ENCODE data around the gene DNAJC19. TPM values are rescaled to one million over a fixed set of nuclear protein-coding genes. Genes with fewer than 3 reads are reported as not detected.

DNAJC19 gene
- total and polyA plus RNA-seq, 8 donors: 6.1 to 51.3 (median 42.3) TPM

DNA sequence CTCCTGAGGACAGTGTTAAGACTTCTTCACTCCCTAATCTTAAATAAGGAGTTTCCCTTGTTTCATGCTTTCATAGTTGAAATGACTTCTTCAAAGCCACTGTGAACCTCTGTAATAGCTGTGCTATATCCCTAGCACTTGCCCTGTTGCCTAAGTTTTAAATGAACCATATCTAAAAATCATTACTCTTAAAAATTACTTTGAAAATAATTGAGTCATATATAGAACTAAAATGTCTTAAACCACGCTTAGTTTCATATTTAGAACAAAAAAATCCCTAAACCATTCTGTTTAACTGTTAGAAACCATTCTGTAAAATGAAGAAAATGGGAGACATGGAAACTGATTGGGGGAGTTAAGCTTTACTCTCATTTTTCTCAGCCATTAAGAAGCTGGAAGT lies 29.8 kb downstream of the DNAJC19 start:
- WGBS, 5 donors: 85 to 98% (median 87%) methylated on average over 1 of the region's 1 CpG
- intact Hi-C loops (cut with DNase I; ENCODE audit: low total_unique reads): no loop called here
- H3K36me3 ChIP-seq: peaks cover 24 to 100% (median 97%) of the 10 kb centered on the region in 4 donors
- no peak overlapping the region for H3K27ac ChIP-seq
- H3K4me3 ChIP-seq: no peak overlapping the region
- no peak for DNase-seq
- no peaks in the 10 kb centered on the region for H3K27me3 ChIP-seq
- no peaks in the 10 kb centered on the region for H3K9me3 ChIP-seq
- no peaks in the 10 kb centered on the region for H3K4me1 ChIP-seq
- TF ChIP-seq EP300 (IDR thresholded peaks at IDR 0.05): no peak
- no peak for TF ChIP-seq POLR2A (IDR thresholded peaks at IDR 0.05)
- TF ChIP-seq POLR2AphosphoS5 (IDR thresholded peaks at IDR 0.05): no peak
- TF ChIP-seq, protein P1, sequence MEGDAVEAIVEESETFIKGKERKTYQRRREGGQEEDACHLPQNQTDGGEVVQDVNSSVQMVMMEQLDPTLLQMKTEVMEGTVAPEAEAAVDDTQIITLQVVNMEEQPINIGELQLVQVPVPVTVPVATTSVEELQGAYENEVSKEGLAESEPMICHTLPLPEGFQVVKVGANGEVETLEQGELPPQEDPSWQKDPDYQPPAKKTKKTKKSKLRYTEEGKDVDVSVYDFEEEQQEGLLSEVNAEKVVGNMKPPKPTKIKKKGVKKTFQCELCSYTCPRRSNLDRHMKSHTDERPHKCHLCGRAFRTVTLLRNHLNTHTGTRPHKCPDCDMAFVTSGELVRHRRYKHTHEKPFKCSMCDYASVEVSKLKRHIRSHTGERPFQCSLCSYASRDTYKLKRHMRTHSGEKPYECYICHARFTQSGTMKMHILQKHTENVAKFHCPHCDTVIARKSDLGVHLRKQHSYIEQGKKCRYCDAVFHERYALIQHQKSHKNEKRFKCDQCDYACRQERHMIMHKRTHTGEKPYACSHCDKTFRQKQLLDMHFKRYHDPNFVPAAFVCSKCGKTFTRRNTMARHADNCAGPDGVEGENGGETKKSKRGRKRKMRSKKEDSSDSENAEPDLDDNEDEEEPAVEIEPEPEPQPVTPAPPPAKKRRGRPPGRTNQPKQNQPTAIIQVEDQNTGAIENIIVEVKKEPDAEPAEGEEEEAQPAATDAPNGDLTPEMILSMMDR (IDR thresholded peaks at IDR 0.05): no peak

DNA sequence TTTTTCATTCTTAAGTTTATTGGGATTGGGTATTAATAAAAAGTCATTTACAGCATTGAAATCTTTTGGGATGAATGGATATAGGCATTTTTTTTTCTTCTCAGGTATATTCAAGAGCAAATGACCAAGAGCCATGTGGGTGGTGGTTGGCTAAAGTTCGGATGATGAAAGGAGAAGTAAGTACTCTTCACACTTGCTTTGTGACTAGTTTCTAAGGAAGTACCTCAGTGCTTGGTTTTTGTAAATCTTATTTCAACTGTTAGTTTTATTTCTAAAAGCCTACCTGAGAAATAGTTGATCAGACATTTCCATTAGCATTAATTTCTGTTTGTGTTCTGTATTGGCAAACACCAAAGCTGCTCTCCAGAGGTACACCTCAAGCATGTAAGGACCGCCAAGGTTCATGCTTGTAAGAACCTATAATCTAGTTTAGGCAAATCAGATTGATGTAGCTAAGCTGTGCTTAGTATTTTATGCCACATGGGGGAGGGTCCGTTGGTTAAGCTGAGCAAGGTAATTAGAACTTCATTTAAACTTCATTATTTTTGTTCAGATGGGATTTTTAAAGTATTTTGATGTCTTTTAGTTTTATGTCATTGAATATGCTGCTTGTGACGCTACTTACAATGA lies 41.7 kb downstream of the DNAJC19 start:
- TF ChIP-seq, protein P1 (IDR thresholded peaks at IDR 0.05): no peak
- TF ChIP-seq POLR2A (IDR thresholded peaks at IDR 0.05) (no peak), EP300 (IDR thresholded peaks at IDR 0.05) (no peak), POLR2AphosphoS5 (IDR thresholded peaks at IDR 0.05) (no peak)
- no peaks in the 10 kb centered on the region for H3K9me3 ChIP-seq
- no peak overlapping the region for H3K27ac ChIP-seq
- H3K36me3 ChIP-seq: peaks cover 21 to 86% (median 69%) of the 10 kb centered on the region in 4 donors
- H3K4me3 ChIP-seq: no peak overlapping the region
- intact Hi-C loops (cut with DNase I; ENCODE audit: low total_unique reads): no loop called here
- H3K4me1 ChIP-seq: no peaks in the 10 kb centered on the region
- 79 to 96% (median 92%) methylated on average over 4 of the region's 4 CpGs for WGBS, 5 donors
- DNase-seq: no peak
- no peaks in the 10 kb centered on the region for H3K27me3 ChIP-seq

DNA sequence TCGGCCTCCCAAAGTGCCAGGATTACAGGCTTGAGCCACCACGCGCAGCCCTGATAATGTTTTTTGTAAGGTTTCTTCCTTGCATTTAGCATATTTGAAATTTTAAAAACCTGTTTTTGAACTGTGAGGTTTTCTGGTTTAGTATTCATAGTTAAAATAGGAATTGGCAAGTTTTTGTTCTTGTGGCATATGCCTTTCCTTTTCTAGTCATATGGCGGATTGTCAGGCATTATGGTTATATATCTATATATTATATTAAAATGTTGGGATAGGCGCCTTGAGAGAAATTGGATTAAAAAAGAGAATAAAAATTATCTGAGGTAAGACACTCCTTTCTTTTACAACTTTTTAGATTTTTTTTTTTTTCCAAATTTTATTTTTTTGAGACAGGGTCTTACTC lies 48.7 kb downstream of the DNAJC19 start:
- Histone ChIP-seq H3K36me3 (peaks cover 3 to 51% (median 45%) of the 10 kb centered on the region in 4 donors), H3K9me3 (no peaks in the 10 kb centered on the region), H3K27me3 (no peaks in the 10 kb centered on the region), H3K27ac (no peak overlapping the region), H3K4me1 (no peaks in the 10 kb centered on the region), H3K4me3 (no peak overlapping the region)
- intact Hi-C loops (cut with DNase I; ENCODE audit: low total_unique reads): no loop called here
- DNase-seq: no peak
- no peak for TF ChIP-seq POLR2A (IDR thresholded peaks at IDR 0.05)
- no peak for TF ChIP-seq POLR2AphosphoS5 (IDR thresholded peaks at IDR 0.05)
- no peak for TF ChIP-seq EP300 (IDR thresholded peaks at IDR 0.05)
- TF ChIP-seq, protein P1 (IDR thresholded peaks at IDR 0.05): no peak
- WGBS, 5 donors: 97 to 100% (median 99%) methylated on average over 5 of the region's 5 CpGs

DNA sequence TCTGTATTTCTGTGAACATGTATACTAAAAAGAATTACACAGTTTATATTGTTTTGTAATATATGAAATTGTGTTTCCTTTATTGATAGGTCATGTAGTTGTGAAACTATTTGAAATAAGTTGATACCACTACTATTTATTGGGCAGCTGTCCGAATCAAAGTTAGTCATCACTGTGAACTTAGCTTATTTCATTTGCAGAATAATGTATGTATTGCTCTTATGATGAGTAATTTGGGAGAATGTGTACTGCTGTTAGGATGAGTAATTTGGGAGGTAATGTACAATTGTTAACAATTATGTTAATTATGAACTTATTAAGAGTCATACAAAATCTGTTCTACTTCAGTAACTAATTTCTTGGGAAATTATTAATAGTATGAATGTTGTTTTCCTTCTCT lies 54.9 kb downstream of the DNAJC19 start:
- H3K27me3 ChIP-seq: no peaks in the 10 kb centered on the region
- H3K27ac ChIP-seq: no peak overlapping the region
- H3K4me1 ChIP-seq: peaks cover 0 to 43% (median 19%) of the 10 kb centered on the region in 4 donors
- H3K36me3 ChIP-seq: peaks cover 0 to 36% (median 29%) of the 10 kb centered on the region in 4 donors
- WGBS, 5 donors: 83 to 92% (median 86%) methylated on average over 1 of the region's 1 CpG
- no peak overlapping the region for H3K4me3 ChIP-seq
- no peaks in the 10 kb centered on the region for H3K9me3 ChIP-seq
- no peak for DNase-seq
- TF ChIP-seq POLR2A (IDR thresholded peaks at IDR 0.05): no peak
- TF ChIP-seq POLR2AphosphoS5 (IDR thresholded peaks at IDR 0.05): no peak
- TF ChIP-seq, protein P1 (IDR thresholded peaks at IDR 0.05): no peak
- no peak for TF ChIP-seq EP300 (IDR thresholded peaks at IDR 0.05)
- intact Hi-C loops (cut with DNase I; ENCODE audit: low total_unique reads): no loop called here

Other genes with a start within 250 kb of the DNAJC19 start
- gene FXR1, start 77.1 kb downstream of the DNAJC19 start, total RNA-seq: 100 to 1,000 TPM in 1 of 5 donors, 10 to 100 TPM in 4; 40.8 to 182 (median 58.0) TPM
- 10 to 100 TPM; 46.9 to 70.9 (median 54.8) TPM for gene FXR1, start 77.1 kb downstream of the DNAJC19 start, polyA plus RNA-seq

All from stomach (tissue), 9 donors.